Measurements from ENCODE around the gene CSTB. TPM values are rescaled to one million over a fixed set of nuclear protein-coding genes. Genes with fewer than 3 reads are reported as not detected.

The CSTB gene
- total and polyA plus RNA-seq, 4 donors: 3.8 to 62.4 (median 33.7) TPM

DNA sequence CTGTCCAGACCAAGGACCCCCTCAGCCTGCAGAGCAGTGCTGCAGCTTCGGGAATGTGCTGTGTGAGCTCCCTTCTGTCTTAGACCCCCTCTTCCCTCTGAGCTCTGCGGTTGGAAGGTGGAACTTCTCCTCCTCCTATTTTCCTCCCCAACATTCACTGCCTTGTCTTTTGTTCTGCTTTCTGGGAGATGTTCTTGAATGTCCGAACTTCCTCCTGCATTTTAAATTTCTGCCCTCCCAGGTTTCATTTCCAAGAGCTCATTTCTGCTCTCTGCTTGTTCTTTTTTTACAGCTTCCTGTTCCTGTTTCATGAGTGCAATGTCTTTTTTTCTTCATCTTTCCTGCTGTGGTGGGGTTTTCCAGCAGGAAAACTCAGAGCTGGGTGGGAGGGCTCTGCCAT lies 42.6 kb upstream of the CSTB start:
- Histone ChIP-seq H3K9ac (ENCODE audit: low read depth in 1 of 2, low read length in 2 of 2) (no peak overlapping the region), H3K27ac (ENCODE audit: low read depth in 1 of 2, low read length in 2 of 2) (no peak overlapping the region), H3K4me3 (ENCODE audit: low read depth in 1 of 3, low read length in 3 of 3) (no peak overlapping the region), H3K9me3 (ENCODE audit: control insufficient read depth in 4 of 4, low read length in 3 of 4) (no peaks in the 10 kb centered on the region), H3K27me3 (ENCODE audit: control insufficient read depth in 4 of 4, insufficient read depth in 4 of 4, low read length in 3 of 4) (no peaks in the 10 kb centered on the region), H3K36me3 (ENCODE audit: control insufficient read depth in 4 of 4, insufficient read depth in 3 of 4, low read depth in 1 of 4, low read length in 3 of 4) (no peaks in the 10 kb centered on the region), H3K4me1 (ENCODE audit: control insufficient read depth in 4 of 4, insufficient read depth in 4 of 4, low read length in 3 of 4) (peaks cover 0 to 5% (median 0%) of the 10 kb centered on the region in 4 donors)
- no peak for DNase-seq (ENCODE audit: low spot score)
- TF ChIP-seq SP1 (IDR thresholded peaks at IDR 0.05) (no peak), HNF4A (conservative IDR thresholded peaks at IDR 0.05) (no peak), EGR1 (IDR thresholded peaks at IDR 0.05; ENCODE audit: low read depth in 2 of 2) (no peak), YY1 (IDR thresholded peaks at IDR 0.05) (no peak), GABPA (IDR thresholded peaks at IDR 0.05 in 1 of 2, conservative IDR thresholded peaks at IDR 0.05 in 1 of 2) (no peak), RXRA (IDR thresholded peaks at IDR 0.05) (no peak)
- TF ChIP-seq, protein P1, sequence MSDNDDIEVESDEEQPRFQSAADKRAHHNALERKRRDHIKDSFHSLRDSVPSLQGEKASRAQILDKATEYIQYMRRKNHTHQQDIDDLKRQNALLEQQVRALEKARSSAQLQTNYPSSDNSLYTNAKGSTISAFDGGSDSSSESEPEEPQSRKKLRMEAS (IDR thresholded peaks at IDR 0.05): no peak
- 81% methylated on average over 3 of the region's 3 CpGs for WGBS

DNA sequence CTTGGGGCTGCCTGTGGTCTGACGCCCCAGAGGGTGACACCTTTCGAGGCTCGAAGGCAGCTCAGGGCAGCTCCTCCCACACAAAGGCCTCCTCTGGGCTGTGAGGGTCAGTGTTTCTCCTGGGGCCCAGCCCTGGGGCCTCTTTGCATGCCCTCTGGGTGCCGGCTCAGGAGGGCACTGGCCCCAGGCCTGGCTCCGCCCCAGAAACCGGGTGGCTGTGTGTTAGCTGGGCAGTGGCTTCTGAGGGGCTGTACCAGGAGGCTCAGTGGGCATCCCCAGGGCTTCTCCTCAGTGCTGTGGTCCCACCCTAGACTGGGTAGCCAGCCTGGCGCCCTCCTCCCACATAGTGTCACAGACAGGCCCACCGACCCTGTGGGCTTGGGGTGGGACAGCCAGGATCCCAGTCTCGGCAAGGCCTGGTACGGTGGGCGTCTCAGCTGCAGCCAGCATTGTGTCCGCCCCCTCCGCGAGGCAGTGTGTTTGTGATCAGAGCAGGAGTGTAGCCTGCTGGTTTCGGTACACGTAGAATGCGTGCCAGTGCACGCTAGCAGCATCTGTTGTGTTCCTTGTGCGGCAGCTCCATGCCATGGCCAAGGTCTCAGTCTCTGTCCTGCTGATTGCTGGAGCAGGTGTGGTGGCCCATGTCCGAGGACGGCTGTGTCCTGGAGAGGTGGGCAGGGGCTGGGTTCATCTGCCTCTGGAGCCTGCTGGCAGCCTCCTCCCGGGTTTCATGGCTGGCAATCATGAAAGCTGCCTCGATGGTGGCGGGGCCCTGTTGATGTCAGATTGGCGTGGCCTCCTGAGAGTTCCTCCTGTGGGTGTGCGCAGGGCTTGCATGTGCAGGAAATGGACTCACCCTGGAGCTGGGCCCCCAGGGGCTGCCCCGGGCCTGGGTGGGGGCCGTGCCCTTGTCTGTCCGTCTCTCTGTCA lies 41.3 kb upstream of the CSTB start:
- 89% methylated on average over 29 of the region's 29 CpGs for WGBS
- Histone ChIP-seq H3K4me1 (ENCODE audit: control insufficient read depth in 4 of 4, insufficient read depth in 4 of 4, low read length in 3 of 4) (peaks cover 0 to 8% (median under 1%) of the 10 kb centered on the region in 4 donors), H3K4me3 (ENCODE audit: low read depth in 1 of 3, low read length in 3 of 3) (no peak overlapping the region), H3K27ac (ENCODE audit: low read depth in 1 of 2, low read length in 2 of 2) (no peak overlapping the region), H3K9ac (ENCODE audit: low read depth in 1 of 2, low read length in 2 of 2) (no peak overlapping the region), H3K9me3 (ENCODE audit: control insufficient read depth in 4 of 4, low read length in 3 of 4) (no peaks in the 10 kb centered on the region), H3K36me3 (ENCODE audit: control insufficient read depth in 4 of 4, insufficient read depth in 3 of 4, low read depth in 1 of 4, low read length in 3 of 4) (no peaks in the 10 kb centered on the region), H3K27me3 (ENCODE audit: control insufficient read depth in 4 of 4, insufficient read depth in 4 of 4, low read length in 3 of 4) (no peaks in the 10 kb centered on the region)
- DNase-seq (ENCODE audit: low spot score): no peak
- TF ChIP-seq JUND (IDR thresholded peaks at IDR 0.05) (no peak), SP1 (IDR thresholded peaks at IDR 0.05) (no peak), EGR1 (IDR thresholded peaks at IDR 0.05; ENCODE audit: low read depth in 2 of 2) (no peak), FOXA1 (IDR thresholded peaks at IDR 0.05) (no peak), YY1 (IDR thresholded peaks at IDR 0.05) (no peak), NR2F2 (IDR thresholded peaks at IDR 0.05) (no peak), RXRA (IDR thresholded peaks at IDR 0.05) (no peak), RAD21 (IDR thresholded peaks at IDR 0.05) (no peak), HNF4G (IDR thresholded peaks at IDR 0.05) (no peak), TAF1 (conservative IDR thresholded peaks at IDR 0.05) (no peak), GABPA (IDR thresholded peaks at IDR 0.05 in 1 of 2, conservative IDR thresholded peaks at IDR 0.05 in 1 of 2) (no peak)
- TF ChIP-seq, protein P2, sequence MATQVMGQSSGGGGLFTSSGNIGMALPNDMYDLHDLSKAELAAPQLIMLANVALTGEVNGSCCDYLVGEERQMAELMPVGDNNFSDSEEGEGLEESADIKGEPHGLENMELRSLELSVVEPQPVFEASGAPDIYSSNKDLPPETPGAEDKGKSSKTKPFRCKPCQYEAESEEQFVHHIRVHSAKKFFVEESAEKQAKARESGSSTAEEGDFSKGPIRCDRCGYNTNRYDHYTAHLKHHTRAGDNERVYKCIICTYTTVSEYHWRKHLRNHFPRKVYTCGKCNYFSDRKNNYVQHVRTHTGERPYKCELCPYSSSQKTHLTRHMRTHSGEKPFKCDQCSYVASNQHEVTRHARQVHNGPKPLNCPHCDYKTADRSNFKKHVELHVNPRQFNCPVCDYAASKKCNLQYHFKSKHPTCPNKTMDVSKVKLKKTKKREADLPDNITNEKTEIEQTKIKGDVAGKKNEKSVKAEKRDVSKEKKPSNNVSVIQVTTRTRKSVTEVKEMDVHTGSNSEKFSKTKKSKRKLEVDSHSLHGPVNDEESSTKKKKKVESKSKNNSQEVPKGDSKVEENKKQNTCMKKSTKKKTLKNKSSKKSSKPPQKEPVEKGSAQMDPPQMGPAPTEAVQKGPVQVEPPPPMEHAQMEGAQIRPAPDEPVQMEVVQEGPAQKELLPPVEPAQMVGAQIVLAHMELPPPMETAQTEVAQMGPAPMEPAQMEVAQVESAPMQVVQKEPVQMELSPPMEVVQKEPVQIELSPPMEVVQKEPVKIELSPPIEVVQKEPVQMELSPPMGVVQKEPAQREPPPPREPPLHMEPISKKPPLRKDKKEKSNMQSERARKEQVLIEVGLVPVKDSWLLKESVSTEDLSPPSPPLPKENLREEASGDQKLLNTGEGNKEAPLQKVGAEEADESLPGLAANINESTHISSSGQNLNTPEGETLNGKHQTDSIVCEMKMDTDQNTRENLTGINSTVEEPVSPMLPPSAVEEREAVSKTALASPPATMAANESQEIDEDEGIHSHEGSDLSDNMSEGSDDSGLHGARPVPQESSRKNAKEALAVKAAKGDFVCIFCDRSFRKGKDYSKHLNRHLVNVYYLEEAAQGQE (IDR thresholded peaks at IDR 0.05): no peak
- TF ChIP-seq, protein P3, sequence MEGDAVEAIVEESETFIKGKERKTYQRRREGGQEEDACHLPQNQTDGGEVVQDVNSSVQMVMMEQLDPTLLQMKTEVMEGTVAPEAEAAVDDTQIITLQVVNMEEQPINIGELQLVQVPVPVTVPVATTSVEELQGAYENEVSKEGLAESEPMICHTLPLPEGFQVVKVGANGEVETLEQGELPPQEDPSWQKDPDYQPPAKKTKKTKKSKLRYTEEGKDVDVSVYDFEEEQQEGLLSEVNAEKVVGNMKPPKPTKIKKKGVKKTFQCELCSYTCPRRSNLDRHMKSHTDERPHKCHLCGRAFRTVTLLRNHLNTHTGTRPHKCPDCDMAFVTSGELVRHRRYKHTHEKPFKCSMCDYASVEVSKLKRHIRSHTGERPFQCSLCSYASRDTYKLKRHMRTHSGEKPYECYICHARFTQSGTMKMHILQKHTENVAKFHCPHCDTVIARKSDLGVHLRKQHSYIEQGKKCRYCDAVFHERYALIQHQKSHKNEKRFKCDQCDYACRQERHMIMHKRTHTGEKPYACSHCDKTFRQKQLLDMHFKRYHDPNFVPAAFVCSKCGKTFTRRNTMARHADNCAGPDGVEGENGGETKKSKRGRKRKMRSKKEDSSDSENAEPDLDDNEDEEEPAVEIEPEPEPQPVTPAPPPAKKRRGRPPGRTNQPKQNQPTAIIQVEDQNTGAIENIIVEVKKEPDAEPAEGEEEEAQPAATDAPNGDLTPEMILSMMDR (IDR thresholded peaks at IDR 0.05; ENCODE audit: low read depth, low read length, missing input control): no peak
- TF ChIP-seq, protein P1 (IDR thresholded peaks at IDR 0.05): no peak
- TF ChIP-seq, protein P4, sequence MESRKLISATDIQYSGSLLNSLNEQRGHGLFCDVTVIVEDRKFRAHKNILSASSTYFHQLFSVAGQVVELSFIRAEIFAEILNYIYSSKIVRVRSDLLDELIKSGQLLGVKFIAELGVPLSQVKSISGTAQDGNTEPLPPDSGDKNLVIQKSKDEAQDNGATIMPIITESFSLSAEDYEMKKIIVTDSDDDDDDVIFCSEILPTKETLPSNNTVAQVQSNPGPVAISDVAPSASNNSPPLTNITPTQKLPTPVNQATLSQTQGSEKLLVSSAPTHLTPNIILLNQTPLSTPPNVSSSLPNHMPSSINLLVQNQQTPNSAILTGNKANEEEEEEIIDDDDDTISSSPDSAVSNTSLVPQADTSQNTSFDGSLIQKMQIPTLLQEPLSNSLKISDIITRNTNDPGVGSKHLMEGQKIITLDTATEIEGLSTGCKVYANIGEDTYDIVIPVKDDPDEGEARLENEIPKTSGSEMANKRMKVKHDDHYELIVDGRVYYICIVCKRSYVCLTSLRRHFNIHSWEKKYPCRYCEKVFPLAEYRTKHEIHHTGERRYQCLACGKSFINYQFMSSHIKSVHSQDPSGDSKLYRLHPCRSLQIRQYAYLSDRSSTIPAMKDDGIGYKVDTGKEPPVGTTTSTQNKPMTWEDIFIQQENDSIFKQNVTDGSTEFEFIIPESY (IDR thresholded peaks at IDR 0.05): no peak
